HT-29 (cell line): ENCODE data around the gene MMP2. TPM values are rescaled to one million over a fixed set of nuclear protein-coding genes. Genes with fewer than 3 reads are reported as not detected.
A peak's percentile ranks its signal among the peaks of the same experiment; 100 is the strongest.

Experiments used
- DNase-seq: peaks from one replicate; pipeline ENCODE4 v3.0.0-alpha.2; 2015; ENCODE audit warnings: low spot score
- total RNA-seq: library from RNA; depleted of rRNA; stranded (reverse); fragments of >200 nt; shearing (Covaris generic); gene quantifications from 2 replicates; pipeline ENCODE4 v1.2.3, GENCODE V29; 2014; rRNA removed

The MMP2 gene
- total RNA-seq, 1 experiment from 2014 or later, result 0.03 TPM

GRCh38 chr16:55513616-55514015 lies 34.6 kb downstream of the MMP2 start:
- DNase-seq, result peak; percentile 37

GRCh38 chr16:55515111-55515510 lies 36.1 kb downstream of the MMP2 start:
- no peak for DNase-seq

- DNase-seq, result no peak
These were observed 42.8 kb downstream of the MMP2 start for GRCh38 chr16:55521792-55522191.

- no peak for DNase-seq
These were observed 47.4 kb downstream of the MMP2 start for GRCh38 chr16:55526441-55526840.

GRCh38 chr16:55527885-55528284 lies 48.9 kb downstream of the MMP2 start:
- DNase-seq, result no peak

- DNase-seq, result no peak
These were observed 50.0 kb downstream of the MMP2 start for GRCh38 chr16:55529018-55529417.

- DNase-seq, result peak; percentile 32
These were observed 51.4 kb downstream of the MMP2 start for GRCh38 chr16:55530316-55530856.

GRCh38 chr16:55532227-55532626 lies 53.2 kb downstream of the MMP2 start:
- no peak for DNase-seq

- DNase-seq, result no peak
These were observed 55.8 kb downstream of the MMP2 start for GRCh38 chr16:55534756-55535155.

GRCh38 chr16:55539049-55539448 lies 60.1 kb downstream of the MMP2 start:
- DNase-seq, result no peak

GRCh38 chr16:55539488-55539887 lies 60.5 kb downstream of the MMP2 start:
- DNase-seq, result no peak

GRCh38 chr16:55540221-55540620 lies 61.2 kb downstream of the MMP2 start:
- no peak for DNase-seq

GRCh38 chr16:55542459-55543082 lies 63.6 kb downstream of the MMP2 start:
- DNase-seq, result no peak

GRCh38 chr16:55543472-55543871 lies 64.5 kb downstream of the MMP2 start:
- peak; percentile 64 for DNase-seq

- DNase-seq, result no peak
These were observed 73.6 kb downstream of the MMP2 start for GRCh38 chr16:55552621-55553020.

GRCh38 chr16:55555436-55555835 lies 76.4 kb downstream of the MMP2 start:
- DNase-seq, result no peak

Other genes starting within 250 kb of the MMP2 start
- gene IRX6, start 155.0 kb upstream of the MMP2 start, total RNA-seq, result not detected in 2 replicates
- 18.0 and 18.1 TPM in 2 replicates for gene LPCAT2, start 29.9 kb downstream of the MMP2 start, total RNA-seq
- 0.08 and 0.23 TPM in 2 replicates for gene CAPNS2, start 87.5 kb downstream of the MMP2 start, total RNA-seq
- gene SLC6A2, start 176.8 kb downstream of the MMP2 start, total RNA-seq, result not detected in 2 replicates